DND-41 (cell line): ENCODE data around the gene CLEC9A.

ENCODE experiments used
- ATAC-seq: fragments of 200-7000 bp; cut with Tn5 transposase; 3 replicates; pipeline ENCODE4 v1.9.1; 2021; ENCODE audit warnings: low read depth; ENCODE audit not compliant: insufficient read depth
- DNase-seq: peaks from one replicate; pipeline ENCODE4 v3.0.0-alpha.2; 2020
- H2AFZ ChIP-seq: 2 replicates; pipeline ENCODE4 v1.6.0; 2012; ENCODE audit warnings: low read depth, low read length
- H3K27ac ChIP-seq: 2 replicates; pipeline ENCODE4 v1.5.1; 2012; ENCODE audit warnings: low read length, inconsistent platforms
- H3K27me3 ChIP-seq: fragments of 200-600 bp; sonication (generic); 2 replicates; pipeline ENCODE4 v1.6.0; 2012; ENCODE audit warnings: low read length, mild to moderate bottlenecking, inconsistent platforms; ENCODE audit not compliant: insufficient read depth, poor library complexity
- H3K36me3 ChIP-seq: 2 replicates; pipeline ENCODE4 v1.5.1; 2012; ENCODE audit warnings: low read length, inconsistent platforms; ENCODE audit not compliant: insufficient read depth
- H3K4me1 ChIP-seq: 2 replicates; pipeline ENCODE4 v1.5.1; 2012; ENCODE audit warnings: mild to moderate bottlenecking, low read length; ENCODE audit not compliant: insufficient read depth
- H3K4me2 ChIP-seq: 2 replicates; pipeline ENCODE4 v1.6.0; 2012; ENCODE audit warnings: mild to moderate bottlenecking, moderate library complexity, low read length, inconsistent platforms; ENCODE audit not compliant: insufficient read depth
- H3K4me3 ChIP-seq, 2 experiments: fragments of 200-600 bp in 1 of 2; shearing (Covaris generic) in 1 of 2; 2 replicates each; pipeline ENCODE4 v1.5.1; 2012 to 2016; ENCODE audit warnings: inconsistent platforms in 2 of 2, low read length in 2 of 2, mild to moderate bottlenecking in 2 of 2, low read depth in 1 of 2, moderate library complexity in 1 of 2
- H3K79me2 ChIP-seq: 2 replicates; pipeline ENCODE4 v1.6.0; 2012; ENCODE audit warnings: low read length, inconsistent platforms; ENCODE audit not compliant: insufficient read depth
- H3K9ac ChIP-seq: 2 replicates; pipeline ENCODE4 v1.6.0; 2012; ENCODE audit warnings: low read depth, mild to moderate bottlenecking, inconsistent platforms, low read length, moderate library complexity
- H3K9me3 ChIP-seq: 2 replicates; pipeline ENCODE4 v1.5.1; 2012; ENCODE audit warnings: low read length, moderate library complexity, mild to moderate bottlenecking, inconsistent platforms; ENCODE audit not compliant: insufficient read depth, severe bottlenecking
- H4K20me1 ChIP-seq: 2 replicates; pipeline ENCODE4 v1.6.0; 2012; ENCODE audit warnings: low read length; ENCODE audit not compliant: insufficient read depth
- CTCF ChIP-seq: IDR thresholded peaks from 2 replicates; pipeline ENCODE4 v1.5.1; 2012; ENCODE audit warnings: borderline replicate concordance, low read length, moderate library complexity, mild to moderate bottlenecking; ENCODE audit not compliant: poor library complexity, severe bottlenecking; ENCODE audit errors: extremely low read depth
- EZH2 ChIP-seq: IDR thresholded peaks from 3 replicates; pipeline ENCODE4 v1.6.1; 2012; ENCODE audit warnings: borderline replicate concordance, low read depth, mild to moderate bottlenecking, moderate library complexity, low read length, inconsistent platforms; ENCODE audit not compliant: severe bottlenecking

The CLEC9A gene

GRCh38 chr12:10097521-10097920 is 67.0 kb downstream of the CLEC9A start:
- H3K36me3 ChIP-seq: no peaks in the 10 kb centered on the region
- peaks cover 30% of the 10 kb centered on the region for H3K27me3 ChIP-seq
- no peaks in the 10 kb centered on the region for H3K4me1 ChIP-seq
- no peak overlapping the region for H3K4me2 ChIP-seq
- ATAC-seq: no peak
- no peaks in the 10 kb centered on the region for H3K79me2 ChIP-seq
- DNase-seq: no peak
- H3K4me3 ChIP-seq: no peak overlapping the region
- TF ChIP-seq CTCF: no peak
- no peak for TF ChIP-seq EZH2
- H3K27ac ChIP-seq: no peak overlapping the region
- no peak overlapping the region for H3K9ac ChIP-seq
- no peaks in the 10 kb centered on the region for H4K20me1 ChIP-seq
- H3K9me3 ChIP-seq: no peaks in the 10 kb centered on the region
- no peak overlapping the region for H2AFZ ChIP-seq

GRCh38 chr12:10098791-10099190 is 68.3 kb downstream of the CLEC9A start, which contains the start of gene CLEC1A:
Gene CLEC1A (minus strand): TSS chr12:10098985. CDS start chr12:10098922, 63 bp downstream.
- no peak within 1 kb of the TSS for H3K27ac ChIP-seq
- H3K9ac ChIP-seq: no peak within 1 kb of the TSS
- H3K79me2 ChIP-seq: no peaks in the 10 kb centered on the region
- H3K4me1 ChIP-seq: no peaks in the 10 kb centered on the region
- no peaks in the 10 kb centered on the region for H4K20me1 ChIP-seq
- H2AFZ ChIP-seq: no peak within 1 kb of the TSS
- no peak for DNase-seq
- peaks cover 24% of the 10 kb centered on the region for H3K27me3 ChIP-seq
- no peak for ATAC-seq
- H3K9me3 ChIP-seq: no peaks in the 10 kb centered on the region
- no peak within 1 kb of the TSS for H3K4me2 ChIP-seq
- H3K4me3 ChIP-seq: no peak within 1 kb of the TSS
- no peaks in the 10 kb centered on the region for H3K36me3 ChIP-seq
- TF ChIP-seq EZH2: no peak
- TF ChIP-seq CTCF: no peak

DNA sequence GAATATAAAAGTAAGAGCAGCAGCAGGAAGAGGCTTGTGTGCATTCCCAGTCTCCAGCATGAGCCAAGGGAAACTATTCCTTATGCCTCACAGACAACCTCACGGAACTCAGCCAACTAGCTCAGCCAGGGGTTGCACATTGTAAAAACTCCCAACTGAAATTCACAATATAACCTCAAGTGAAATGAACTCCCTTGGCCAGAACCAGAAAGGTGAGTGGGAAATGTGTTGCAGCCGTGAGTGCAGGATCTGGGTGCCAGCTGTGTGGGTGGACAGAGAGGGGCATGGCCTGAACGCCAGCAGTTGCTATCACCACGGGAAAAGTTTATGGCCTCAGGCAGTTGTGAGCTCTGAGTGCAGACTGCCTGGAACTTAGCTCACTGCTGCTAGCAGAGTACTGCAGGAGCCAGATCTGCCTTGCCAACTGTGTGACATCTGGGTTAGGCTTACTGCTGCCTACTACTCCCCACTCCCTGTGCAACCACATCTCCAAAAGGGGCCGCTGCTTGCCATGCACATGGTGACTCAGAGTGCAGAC is 70.6 kb downstream of the CLEC9A start:
- Histone ChIP-seq H2AFZ (no peak overlapping the region), H3K4me3 (no peak overlapping the region), H3K9me3 (no peaks in the 10 kb centered on the region), H3K9ac (no peak overlapping the region), H3K4me2 (no peak overlapping the region), H3K4me1 (no peaks in the 10 kb centered on the region), H3K36me3 (no peaks in the 10 kb centered on the region), H3K27me3 (peaks cover 20% of the 10 kb centered on the region), H4K20me1 (no peaks in the 10 kb centered on the region), H3K79me2 (no peaks in the 10 kb centered on the region), H3K27ac (no peak overlapping the region)
- TF ChIP-seq EZH2 (no peak), CTCF (no peak)
- DNase-seq (no peak), ATAC-seq (no peak)
